Endothelial cell (in vitro differentiated cells): Measurements from ENCODE around the gene HLA-F. TPM values are rescaled to one million over a fixed set of nuclear protein-coding genes. Genes with fewer than 3 reads are reported as not detected.
A peak's percentile ranks its signal among the peaks of the same experiment; 100 is the strongest.

Experiments used
- DNase-seq: peaks from one replicate; pipeline ENCODE4 v3.0.0; 2021; ENCODE audit warnings: low spot score
- H3K27ac Mint-ChIP-seq: one replicate; pipeline ENCODE4 v1.8.0; 2021; ENCODE audit warnings: mixed read lengths, inconsistent platforms; ENCODE audit not compliant: unreplicated experiment
- H3K27me3 Mint-ChIP-seq: one replicate; pipeline ENCODE4 v1.8.0; 2021; ENCODE audit warnings: mild to moderate bottlenecking, moderate library complexity, mixed read lengths, inconsistent platforms; ENCODE audit not compliant: unreplicated experiment
- H3K36me3 Mint-ChIP-seq: one replicate; pipeline ENCODE4 v1.8.0; 2021; ENCODE audit warnings: mild to moderate bottlenecking, low read depth, mixed read lengths, inconsistent platforms; ENCODE audit not compliant: unreplicated experiment
- H3K4me1 Mint-ChIP-seq: one replicate; pipeline ENCODE4 v1.8.0; 2021; ENCODE audit warnings: mild to moderate bottlenecking, mixed read lengths, inconsistent platforms; ENCODE audit not compliant: unreplicated experiment
- H3K4me3 Mint-ChIP-seq: one replicate; pipeline ENCODE4 v1.8.0; 2021; ENCODE audit warnings: mild to moderate bottlenecking, mixed read lengths, inconsistent platforms; ENCODE audit not compliant: unreplicated experiment
- H3K9me3 Mint-ChIP-seq: one replicate; pipeline ENCODE4 v1.8.0; 2021; ENCODE audit warnings: mixed read lengths, inconsistent platforms; ENCODE audit not compliant: unreplicated experiment
- total RNA-seq: library from RNA; stranded (reverse); fragmentation: NEBNext Ultra II Directional; extraction: Animal tissue kit (Norgen Biotek cat#: 25700); gene quantifications from one replicate; pipeline ENCODE4 v1.2.1, GENCODE V29; 2021; ENCODE audit not compliant: unreplicated experiment
- TF ChIP-seq, protein P1 (sequence below): fragments of 200-600 bp; sonication (generic); IDR thresholded peaks from one replicate; pipeline ENCODE4 v1.5.0; 2021; ENCODE audit warnings: antibody characterized with exemption; ENCODE audit not compliant: unreplicated experiment

The HLA-F gene
- total RNA-seq, 1 donor from 2014 or later, result 5.1 TPM

DNA sequence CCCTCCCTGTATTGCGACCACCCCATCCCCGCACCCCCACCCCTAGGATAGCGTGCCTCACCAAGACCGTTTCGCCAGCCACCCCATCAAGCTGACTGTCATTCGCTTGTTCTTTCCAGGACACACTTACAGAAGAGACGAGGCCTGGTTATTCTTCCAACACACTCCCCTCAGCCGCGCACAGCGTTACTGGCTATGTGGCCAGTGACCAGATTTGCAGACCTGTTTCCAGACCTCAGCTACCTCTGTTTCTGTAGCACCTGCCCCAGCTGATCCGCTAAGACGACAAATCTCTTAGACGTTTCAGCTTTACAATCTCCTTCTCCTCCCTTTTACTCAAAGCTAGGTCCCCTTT lies 26.1 kb downstream of the HLA-F start:
- TF ChIP-seq, protein P1, sequence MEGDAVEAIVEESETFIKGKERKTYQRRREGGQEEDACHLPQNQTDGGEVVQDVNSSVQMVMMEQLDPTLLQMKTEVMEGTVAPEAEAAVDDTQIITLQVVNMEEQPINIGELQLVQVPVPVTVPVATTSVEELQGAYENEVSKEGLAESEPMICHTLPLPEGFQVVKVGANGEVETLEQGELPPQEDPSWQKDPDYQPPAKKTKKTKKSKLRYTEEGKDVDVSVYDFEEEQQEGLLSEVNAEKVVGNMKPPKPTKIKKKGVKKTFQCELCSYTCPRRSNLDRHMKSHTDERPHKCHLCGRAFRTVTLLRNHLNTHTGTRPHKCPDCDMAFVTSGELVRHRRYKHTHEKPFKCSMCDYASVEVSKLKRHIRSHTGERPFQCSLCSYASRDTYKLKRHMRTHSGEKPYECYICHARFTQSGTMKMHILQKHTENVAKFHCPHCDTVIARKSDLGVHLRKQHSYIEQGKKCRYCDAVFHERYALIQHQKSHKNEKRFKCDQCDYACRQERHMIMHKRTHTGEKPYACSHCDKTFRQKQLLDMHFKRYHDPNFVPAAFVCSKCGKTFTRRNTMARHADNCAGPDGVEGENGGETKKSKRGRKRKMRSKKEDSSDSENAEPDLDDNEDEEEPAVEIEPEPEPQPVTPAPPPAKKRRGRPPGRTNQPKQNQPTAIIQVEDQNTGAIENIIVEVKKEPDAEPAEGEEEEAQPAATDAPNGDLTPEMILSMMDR, result no peak
- DNase-seq, result no peak
- H3K4me1 Mint-ChIP-seq, result peaks cover 23% of the 10 kb centered on the region
- no peaks in the 10 kb centered on the region for H3K9me3 Mint-ChIP-seq
- H3K27me3 Mint-ChIP-seq, result peaks cover 23% of the 10 kb centered on the region
- no peak overlapping the region for H3K27ac Mint-ChIP-seq
- H3K4me3 Mint-ChIP-seq, result peak overlapping the region; percentile 96
- H3K36me3 Mint-ChIP-seq, result peaks cover 3% of the 10 kb centered on the region

DNA sequence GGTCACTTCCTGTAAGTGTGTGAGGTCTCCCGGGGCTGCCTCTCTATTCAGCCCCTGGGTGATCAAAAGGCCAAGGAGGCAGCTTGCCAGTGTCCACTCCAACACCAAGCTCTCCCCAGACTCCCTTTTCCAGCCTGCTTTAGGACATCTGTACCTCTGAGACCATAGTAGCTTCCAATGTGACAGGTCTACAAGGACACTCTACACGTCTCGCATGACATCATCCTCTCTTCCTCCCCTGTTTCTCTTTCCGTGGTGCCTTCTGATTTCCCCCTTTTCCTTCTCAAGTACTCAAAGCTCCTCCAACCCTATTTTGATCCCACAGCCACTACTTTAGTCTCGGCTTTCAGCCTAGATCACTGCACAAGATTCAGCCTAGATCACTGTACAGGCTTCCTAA lies 26.4 kb downstream of the HLA-F start:
- Mint-ChIP-seq H3K27me3 (peaks cover 23% of the 10 kb centered on the region), H3K9me3 (no peaks in the 10 kb centered on the region), H3K27ac (peak overlapping the region; percentile 48), H3K36me3 (peaks cover 3% of the 10 kb centered on the region), H3K4me1 (peaks cover 23% of the 10 kb centered on the region), H3K4me3 (peak overlapping the region; percentile 96)
- no peak for DNase-seq
- TF ChIP-seq, protein P1, result no peak

- H3K4me1 Mint-ChIP-seq, result peaks cover 23% of the 10 kb centered on the region
- TF ChIP-seq, protein P1, result no peak
- no peak for DNase-seq
- H3K36me3 Mint-ChIP-seq, result peaks cover 3% of the 10 kb centered on the region
- H3K9me3 Mint-ChIP-seq, result no peaks in the 10 kb centered on the region
- peaks cover 22% of the 10 kb centered on the region for H3K27me3 Mint-ChIP-seq
- no peak overlapping the region for H3K27ac Mint-ChIP-seq
- H3K4me3 Mint-ChIP-seq, result peak overlapping the region; percentile 4
Measured at GRCh38 chr6:29750709-29751108, 27.5 kb downstream of the HLA-F start.

DNA sequence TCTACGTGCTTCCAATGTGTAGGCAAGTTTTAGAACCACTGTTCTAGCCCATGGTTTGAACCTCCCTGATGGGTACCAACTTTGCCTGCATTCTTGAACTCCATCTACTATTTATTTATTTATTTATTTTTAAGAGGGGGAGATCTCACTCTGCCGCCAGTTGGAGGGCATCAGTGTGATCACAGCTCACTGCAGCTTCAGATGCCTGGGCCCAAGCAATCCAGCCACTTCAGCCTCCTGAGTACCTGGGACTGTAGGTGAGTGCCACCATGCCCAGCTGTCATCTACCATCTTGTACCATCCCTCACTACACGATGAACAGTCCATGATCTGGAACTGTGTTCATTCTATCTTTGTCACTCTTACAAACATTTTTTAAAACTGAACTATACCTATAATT lies 28.2 kb downstream of the HLA-F start:
- H3K27me3 Mint-ChIP-seq, result peaks cover 19% of the 10 kb centered on the region
- H3K27ac Mint-ChIP-seq, result no peak overlapping the region
- DNase-seq, result no peak
- H3K4me3 Mint-ChIP-seq, result peak overlapping the region; percentile 92
- H3K4me1 Mint-ChIP-seq, result peaks cover 20% of the 10 kb centered on the region
- H3K9me3 Mint-ChIP-seq, result no peaks in the 10 kb centered on the region
- peaks cover 3% of the 10 kb centered on the region for H3K36me3 Mint-ChIP-seq
- TF ChIP-seq, protein P1, result no peak

DNA sequence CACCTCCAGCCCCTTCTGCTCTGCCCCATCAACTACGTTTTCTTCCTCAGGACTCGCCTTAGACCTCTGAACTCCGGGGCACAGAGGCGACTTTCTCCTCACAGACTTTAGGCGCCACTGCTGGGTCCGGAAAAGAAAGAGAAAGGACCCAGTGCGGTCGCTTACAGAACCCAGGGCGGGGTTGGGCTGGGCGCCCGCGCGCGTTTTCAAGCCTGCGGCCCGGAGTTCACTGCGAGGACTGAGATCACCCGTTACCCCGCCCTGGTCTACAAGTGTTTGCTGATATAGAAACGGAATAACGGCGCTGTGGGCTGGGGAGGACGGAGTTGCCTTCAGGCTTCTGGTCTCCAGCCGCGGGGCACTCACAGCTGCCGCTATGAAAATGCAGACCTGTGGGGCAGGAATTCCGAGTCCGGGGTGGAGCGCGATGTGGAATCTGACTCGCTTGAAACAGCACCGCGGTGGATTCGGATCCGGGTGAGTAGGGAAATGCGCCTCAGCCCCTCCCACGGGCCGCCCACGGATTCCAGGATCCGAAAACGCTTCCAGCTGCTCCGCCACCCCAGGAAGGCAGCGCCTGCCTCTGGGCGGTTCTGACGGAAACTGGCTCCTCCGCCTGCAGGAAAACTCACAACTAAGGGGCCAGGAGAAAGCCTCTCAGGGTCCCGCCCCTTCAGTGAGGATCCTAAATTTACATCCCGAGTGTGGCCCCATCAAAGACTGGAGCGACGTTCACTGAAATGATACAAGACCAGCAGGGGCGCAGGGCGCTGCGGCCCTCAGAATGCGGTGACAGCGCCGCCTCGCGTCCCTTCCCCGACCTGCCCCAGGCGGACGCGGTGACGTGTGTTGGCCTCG lies 29.4 kb downstream of the HLA-F start:
- Mint-ChIP-seq H3K9me3 (no peaks in the 10 kb centered on the region), H3K4me3 (peak overlapping the region; percentile 92), H3K4me1 (peaks cover 26% of the 10 kb centered on the region), H3K27ac (peak overlapping the region; percentile 70), H3K36me3 (peaks cover 3% of the 10 kb centered on the region), H3K27me3 (peaks cover 17% of the 10 kb centered on the region)
- TF ChIP-seq, protein P1, result peak; percentile 76
- peak; percentile 93 for DNase-seq
